BLaER1 treated with 17β-estradiol and CSF1 and Interleukin-3, amounts not matched to agents 10 nM and 100 nM (cell line): ENCODE results near the gene MFSD1.
A peak's percentile ranks its signal among the peaks of the same experiment; 100 is the strongest.

Experiments
- H3K27ac ChIP-seq, 11 experiments: shearing (Covaris generic); formaldehyde crosslinking; 2 replicates each; pipeline ENCODE4 v1.8.1; 2022
- H3K27me3 ChIP-seq, 11 experiments: shearing (Covaris generic); formaldehyde crosslinking; 2 replicates each; pipeline ENCODE4 v1.8.1; 2022
- H3K36me3 ChIP-seq, 11 experiments: shearing (Covaris generic); formaldehyde crosslinking; 2 replicates each; pipeline ENCODE4 v1.8.1; 2022
- H3K4me1 ChIP-seq, 10 experiments: shearing (Covaris generic); formaldehyde crosslinking; 2 replicates each; pipeline ENCODE4 v1.8.1; 2022
- H3K4me2 ChIP-seq, 11 experiments: shearing (Covaris generic); formaldehyde crosslinking; 2 replicates each; pipeline ENCODE4 v1.8.1; 2022
- H3K4me3 ChIP-seq, 10 experiments: shearing (Covaris generic); formaldehyde crosslinking; 2 replicates each; pipeline ENCODE4 v1.8.1; 2022
- H3K9ac ChIP-seq, 11 experiments: shearing (Covaris generic); formaldehyde crosslinking; 2 replicates each; pipeline ENCODE4 v1.8.1; 2022
- H3K9me3 ChIP-seq, 11 experiments: shearing (Covaris generic); formaldehyde crosslinking; replicated peaks in 1 of 11; 2 replicates each; pipeline ENCODE4 v1.8.1; 2022
- H4K20me1 ChIP-seq, 11 experiments: shearing (Covaris generic); formaldehyde crosslinking; 2 replicates each; pipeline ENCODE4 v1.8.1; 2022
- Cebpa-rat ChIP-seq, 11 experiments: shearing (Covaris generic); IDR thresholded peaks; 2 replicates each; pipeline ENCODE4 v1.8.1; 2022

The MFSD1 gene

DNA sequence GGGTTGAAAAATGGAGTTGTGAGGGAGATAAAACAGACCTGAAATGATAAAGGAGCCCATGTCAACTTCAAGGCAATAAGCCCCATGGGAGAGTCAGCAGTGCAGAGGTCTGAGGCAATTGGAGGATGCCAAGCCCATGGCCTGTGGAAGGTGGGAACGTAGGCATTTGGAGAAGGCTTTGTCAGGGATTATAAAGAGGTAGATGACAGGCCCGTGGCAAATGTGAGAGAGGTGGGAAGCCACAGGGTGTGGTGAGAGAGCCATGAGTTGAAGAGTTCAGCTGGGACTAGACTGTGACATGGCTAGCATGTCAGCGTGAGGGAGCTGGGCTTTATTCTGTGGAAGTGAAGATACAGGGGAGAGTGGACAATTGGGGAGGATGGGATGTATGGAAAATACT is 35.4 kb downstream of the MFSD1 start:
- no peak for TF ChIP-seq Cebpa-rat (IDR thresholded peaks at IDR 0.05)
- peaks cover 0 to 34% (median 7%) of the 10 kb centered on the region in 11 experiments; a peak in 14 of 22 replicates for H3K36me3 ChIP-seq
- H4K20me1 ChIP-seq, result peaks cover 0 to 75% (median 0%) of the 10 kb centered on the region in 11 experiments; a peak in 5 of 22 replicates
- H3K4me3 ChIP-seq, result no peak overlapping the region
- no peaks in the 10 kb centered on the region for H3K9me3 ChIP-seq
- H3K9ac ChIP-seq, result no peak overlapping the region
- H3K27ac ChIP-seq, result no peak overlapping the region
- peaks cover 0 to 9% (median under 1%) of the 10 kb centered on the region in 10 experiments; a peak in 8 of 20 replicates for H3K4me1 ChIP-seq
- H3K27me3 ChIP-seq, result no peaks in the 10 kb centered on the region
- no peak overlapping the region for H3K4me2 ChIP-seq

DNA sequence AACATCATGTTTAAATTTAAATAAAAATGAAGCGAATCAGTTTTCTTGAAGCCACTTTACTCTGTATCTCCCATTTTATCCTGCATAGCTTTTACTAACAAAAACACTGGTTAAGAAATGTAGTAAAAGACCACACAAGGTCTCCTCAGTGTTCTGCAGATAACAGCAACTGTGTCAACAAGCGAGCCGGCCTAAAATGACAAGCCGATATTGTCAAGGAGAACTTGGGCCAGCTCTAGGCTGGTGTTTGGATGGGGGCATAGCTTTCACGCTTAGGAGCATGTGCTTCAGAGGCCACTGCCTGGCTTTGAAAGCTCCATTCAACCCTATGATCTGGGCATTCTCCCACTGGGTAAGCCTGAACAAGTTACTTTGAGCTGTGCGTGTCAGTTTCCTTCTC is 38.1 kb downstream of the MFSD1 start:
- no peaks in the 10 kb centered on the region for H3K9me3 ChIP-seq
- TF ChIP-seq Cebpa-rat (IDR thresholded peaks at IDR 0.05), result no peak
- H4K20me1 ChIP-seq, result peaks cover 0 to 57% (median 0%) of the 10 kb centered on the region in 11 experiments; a peak in 6 of 22 replicates
- peaks cover 0 to 19% (median 14%) of the 10 kb centered on the region in 10 experiments; a peak in 13 of 20 replicates for H3K4me1 ChIP-seq
- no peak overlapping the region for H3K27ac ChIP-seq
- H3K4me3 ChIP-seq, result no peak overlapping the region
- no peak overlapping the region for H3K9ac ChIP-seq
- H3K27me3 ChIP-seq, result no peaks in the 10 kb centered on the region
- H3K4me2 ChIP-seq, result no peak overlapping the region
- H3K36me3 ChIP-seq, result peaks cover 0 to 12% (median 0%) of the 10 kb centered on the region in 11 experiments; a peak in 2 of 22 replicates

DNA sequence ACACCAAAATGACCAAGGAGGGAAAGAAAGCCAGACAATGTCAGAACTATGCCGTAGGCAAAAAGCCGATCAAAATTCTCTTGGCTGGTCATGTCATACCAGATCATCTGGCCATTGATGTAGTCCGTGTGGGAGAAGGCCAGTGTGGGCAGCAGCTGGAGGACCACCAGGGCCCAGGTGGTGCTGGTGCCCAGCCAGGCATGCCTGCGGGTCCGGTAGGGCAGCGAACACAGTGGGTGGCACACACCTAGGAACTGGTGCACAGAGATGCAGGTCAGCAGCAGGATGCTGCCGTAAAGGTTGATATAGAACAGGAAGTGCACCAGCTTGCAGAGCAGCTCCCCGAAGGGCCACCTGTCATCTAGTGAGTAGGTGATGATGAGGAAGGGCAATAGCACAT is 39.5 kb downstream of the MFSD1 start:
- Histone ChIP-seq H3K4me2 (no peak overlapping the region), H3K36me3 (peaks cover 0 to 12% (median 0%) of the 10 kb centered on the region in 11 experiments; a peak in 2 of 22 replicates), H3K9ac (no peak overlapping the region)

DNA sequence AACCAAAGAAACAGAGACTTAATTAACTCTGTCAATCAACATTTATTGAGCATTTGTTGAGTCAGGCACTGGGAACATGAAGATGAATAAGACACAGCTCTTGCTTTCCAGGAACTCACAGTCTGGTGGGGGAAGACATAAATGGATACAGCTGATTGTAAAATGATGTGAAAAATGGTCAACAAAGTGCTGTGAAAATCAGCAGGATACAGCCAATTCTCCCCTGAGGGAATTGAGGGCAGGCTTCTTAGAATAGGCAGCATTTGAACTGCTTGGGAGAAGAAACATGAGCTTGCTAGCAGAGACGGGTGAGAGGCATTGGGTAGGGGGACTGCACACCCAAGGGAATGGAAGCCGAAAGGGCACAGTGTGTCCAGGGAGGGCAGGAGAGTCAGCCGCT is 41.1 kb downstream of the MFSD1 start:
- no peaks in the 10 kb centered on the region for H3K9me3 ChIP-seq
- H3K4me1 ChIP-seq, result peaks cover 0 to 29% (median 20%) of the 10 kb centered on the region in 10 experiments; a peak in 14 of 20 replicates
- H4K20me1 ChIP-seq, result peaks cover 0 to 32% (median 0%) of the 10 kb centered on the region in 11 experiments; a peak in 5 of 22 replicates
- no peak overlapping the region for H3K4me3 ChIP-seq
- H3K27me3 ChIP-seq, result no peaks in the 10 kb centered on the region
- peaks cover 0 to 4% (median 0%) of the 10 kb centered on the region in 11 experiments; a peak in 1 of 22 replicates for H3K36me3 ChIP-seq
- no peak for TF ChIP-seq Cebpa-rat (IDR thresholded peaks at IDR 0.05)
- no peak overlapping the region for H3K27ac ChIP-seq
- peak overlapping the region in 7 of 11 experiments; percentile 20 to 56 (median 36); a peak in 11 of 22 replicates for H3K4me2 ChIP-seq
- H3K9ac ChIP-seq, result no peak overlapping the region; a peak in 1 of 22 replicates

More for the DNA sequence above, 39.5 kb downstream of the MFSD1 start:
- H3K4me3 ChIP-seq, result no peak overlapping the region
- H3K27me3 ChIP-seq, result no peaks in the 10 kb centered on the region
- peaks cover 0 to 48% (median 0%) of the 10 kb centered on the region in 11 experiments; a peak in 6 of 22 replicates for H4K20me1 ChIP-seq
- peaks cover 0 to 19% (median 14%) of the 10 kb centered on the region in 10 experiments; a peak in 13 of 20 replicates for H3K4me1 ChIP-seq
- TF ChIP-seq Cebpa-rat (IDR thresholded peaks at IDR 0.05), result no peak
- H3K27ac ChIP-seq, result no peak overlapping the region
- no peaks in the 10 kb centered on the region for H3K9me3 ChIP-seq

DNA sequence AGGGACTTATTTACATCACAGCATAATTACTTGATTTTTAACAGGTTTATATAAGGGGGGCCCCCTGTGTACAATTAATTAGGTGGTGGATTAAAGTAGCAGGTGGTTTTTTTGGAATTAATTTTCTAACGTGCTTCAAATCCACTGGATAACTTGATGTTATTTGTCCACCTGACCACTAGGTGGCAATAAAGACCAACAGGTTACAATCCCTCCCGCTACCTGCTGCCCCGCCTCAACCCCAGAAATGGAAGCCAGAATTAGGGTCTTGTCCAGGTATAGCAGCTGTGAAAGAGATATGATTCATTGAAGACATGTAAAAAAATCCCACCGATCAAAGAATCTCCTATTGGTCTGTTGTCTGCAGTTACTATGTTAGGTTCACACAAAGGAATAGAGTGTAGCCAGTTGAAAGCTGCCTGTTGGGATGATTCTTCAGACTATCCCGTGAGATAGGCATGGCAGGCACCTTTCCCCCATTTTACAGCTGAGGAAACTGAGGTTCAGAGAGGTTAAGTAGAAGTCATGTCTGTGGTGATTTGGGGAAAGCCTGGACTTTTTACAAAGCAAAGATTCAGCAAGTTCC is 44.0 kb downstream of the MFSD1 start:
- Histone ChIP-seq H3K4me2 (no peak overlapping the region), H3K9me3 (no peaks in the 10 kb centered on the region), H4K20me1 (peaks cover 0 to 28% (median 0%) of the 10 kb centered on the region in 11 experiments; a peak in 5 of 22 replicates), H3K27ac (no peak overlapping the region), H3K36me3 (peaks cover 0 to 4% (median 0%) of the 10 kb centered on the region in 11 experiments; a peak in 1 of 22 replicates), H3K9ac (no peak overlapping the region), H3K4me1 (peaks cover 0 to 30% (median 22%) of the 10 kb centered on the region in 10 experiments; a peak in 14 of 20 replicates), H3K4me3 (no peak overlapping the region), H3K27me3 (no peaks in the 10 kb centered on the region)
- no peak for TF ChIP-seq Cebpa-rat (IDR thresholded peaks at IDR 0.05)

DNA sequence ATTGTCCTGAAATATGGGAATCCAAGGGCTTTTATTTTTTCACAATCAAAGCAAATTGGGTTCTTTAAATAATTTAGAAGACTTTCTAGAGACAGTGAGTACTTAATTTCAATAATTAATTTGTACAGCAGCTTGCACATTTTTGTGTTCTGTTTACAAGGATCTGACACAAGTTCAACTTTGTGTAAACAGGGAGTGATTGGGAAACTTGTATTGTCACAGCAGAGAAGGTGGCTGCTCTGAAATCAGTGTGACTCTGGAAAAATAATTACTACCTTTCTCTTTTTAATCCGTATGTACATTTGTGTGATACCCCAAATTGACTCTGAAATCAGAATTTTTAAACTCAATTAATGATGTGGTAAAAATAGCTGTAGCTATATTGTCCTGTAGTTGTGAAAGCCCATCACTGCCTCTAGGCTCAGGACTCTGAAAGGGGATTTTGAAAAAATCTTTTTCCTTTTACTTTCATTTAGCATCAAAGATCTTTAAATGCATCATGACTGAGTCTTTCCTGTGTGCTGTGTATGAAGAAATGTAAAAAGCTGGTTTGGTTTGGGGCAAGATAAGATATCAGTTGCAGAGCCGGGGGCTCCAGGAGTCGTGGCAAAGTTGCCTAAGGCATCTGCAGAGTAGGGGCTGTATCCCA is 45.1 kb downstream of the MFSD1 start:
- Histone ChIP-seq H4K20me1 (peaks cover 0 to 17% (median 0%) of the 10 kb centered on the region in 11 experiments; a peak in 4 of 22 replicates), H3K4me2 (peak overlapping the region in 3 of 11 experiments; percentile 21 to 45 (median 37); a peak in 2 of 22 replicates), H3K36me3 (peaks cover 0 to 4% (median 0%) of the 10 kb centered on the region in 11 experiments; a peak in 1 of 22 replicates), H3K4me1 (peaks cover 0 to 28% (median 22%) of the 10 kb centered on the region in 10 experiments; a peak in 14 of 20 replicates), H3K27ac (no peak overlapping the region), H3K27me3 (no peaks in the 10 kb centered on the region), H3K9me3 (no peaks in the 10 kb centered on the region), H3K4me3 (no peak overlapping the region), H3K9ac (no peak overlapping the region)
- TF ChIP-seq Cebpa-rat (IDR thresholded peaks at IDR 0.05), result no peak

DNA sequence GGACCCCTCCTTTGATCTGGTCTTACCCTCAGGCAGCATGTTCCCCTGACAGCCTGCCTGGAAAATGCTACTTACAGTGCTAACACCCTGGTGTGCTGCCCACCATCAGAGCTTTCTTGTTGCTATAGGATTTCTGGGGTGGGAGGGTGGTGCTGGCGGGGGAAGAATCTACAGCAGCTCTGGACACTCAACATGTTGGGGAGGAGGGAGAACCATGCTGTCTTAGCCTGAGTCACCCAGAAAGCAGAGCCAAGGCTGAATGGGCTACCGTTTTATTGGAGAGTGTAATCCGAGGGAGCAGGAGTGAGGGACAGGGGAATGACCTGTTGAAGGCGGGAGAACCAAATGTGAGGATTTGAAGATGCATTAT is 45.6 kb downstream of the MFSD1 start:
- Histone ChIP-seq H3K4me1 (peaks cover 0 to 23% (median 18%) of the 10 kb centered on the region in 10 experiments; a peak in 14 of 20 replicates), H3K36me3 (peaks cover 0 to 4% (median 0%) of the 10 kb centered on the region in 11 experiments; a peak in 1 of 22 replicates), H3K27me3 (no peaks in the 10 kb centered on the region), H3K9ac (no peak overlapping the region), H3K9me3 (no peaks in the 10 kb centered on the region), H4K20me1 (peaks cover 0 to 13% (median 0%) of the 10 kb centered on the region in 11 experiments; a peak in 4 of 22 replicates), H3K27ac (no peak overlapping the region; a peak in 1 of 22 replicates), H3K4me2 (peak overlapping the region in 7 of 11 experiments; percentile 11 to 52 (median 37); a peak in 10 of 22 replicates), H3K4me3 (no peak overlapping the region)
- TF ChIP-seq Cebpa-rat (IDR thresholded peaks at IDR 0.05), result no peak

DNA sequence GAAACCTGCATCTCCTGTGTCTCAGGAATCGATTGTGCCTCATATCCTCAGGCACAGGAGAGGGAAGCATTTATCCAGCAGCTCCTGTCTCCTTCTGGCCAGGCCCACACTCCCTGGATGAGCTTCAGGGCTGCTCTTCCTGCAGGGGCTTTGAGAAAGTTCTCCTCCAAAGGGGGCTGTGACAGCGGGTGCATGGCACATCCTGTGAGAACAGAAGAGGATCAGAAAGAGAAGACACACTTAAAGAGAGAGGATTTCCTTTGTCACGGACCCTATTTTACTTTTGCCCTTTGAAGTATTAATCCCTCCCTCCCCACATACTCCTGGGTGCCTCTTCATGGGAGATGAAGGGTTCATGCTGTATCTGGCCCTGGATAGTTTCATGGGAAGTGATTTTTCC is 46.0 kb downstream of the MFSD1 start:
- Histone ChIP-seq H3K27ac (no peak overlapping the region; a peak in 1 of 22 replicates), H3K4me3 (no peak overlapping the region), H3K4me2 (peak overlapping the region in 7 of 11 experiments; percentile 11 to 52 (median 37); a peak in 9 of 22 replicates), H3K36me3 (peaks cover 0 to 4% (median 0%) of the 10 kb centered on the region in 11 experiments; a peak in 1 of 22 replicates), H3K27me3 (no peaks in the 10 kb centered on the region), H3K9me3 (no peaks in the 10 kb centered on the region), H4K20me1 (peaks cover 0 to 12% (median 0%) of the 10 kb centered on the region in 11 experiments; a peak in 3 of 22 replicates), H3K4me1 (peaks cover 0 to 19% (median 13%) of the 10 kb centered on the region in 10 experiments; a peak in 14 of 20 replicates), H3K9ac (no peak overlapping the region)
- no peak for TF ChIP-seq Cebpa-rat (IDR thresholded peaks at IDR 0.05)

DNA sequence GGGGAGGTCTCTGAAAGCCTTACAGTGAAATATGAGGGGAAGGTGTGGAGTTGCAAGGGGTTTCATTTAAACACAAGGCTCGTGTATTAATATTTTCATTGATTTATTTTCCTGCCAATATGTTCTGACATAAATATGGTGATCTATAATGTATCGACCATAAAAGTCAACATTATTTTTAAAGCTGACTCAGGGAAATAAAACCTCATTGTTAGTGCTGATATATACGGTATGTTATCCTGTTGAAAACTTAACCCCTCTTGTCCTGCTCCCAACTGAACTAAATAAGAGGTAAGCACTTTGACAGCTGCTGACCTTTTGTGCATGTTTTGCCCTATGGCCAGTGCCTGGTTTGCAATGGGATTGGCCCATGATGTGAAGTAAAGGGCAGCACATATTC is 47.9 kb downstream of the MFSD1 start:
- H4K20me1 ChIP-seq, result no peaks in the 10 kb centered on the region
- no peak overlapping the region for H3K4me2 ChIP-seq
- no peak overlapping the region for H3K27ac ChIP-seq
- no peak overlapping the region for H3K4me3 ChIP-seq
- H3K9ac ChIP-seq, result no peak overlapping the region
- peaks cover 0 to 4% (median 0%) of the 10 kb centered on the region in 11 experiments; a peak in 1 of 22 replicates for H3K36me3 ChIP-seq
- H3K27me3 ChIP-seq, result no peaks in the 10 kb centered on the region
- peaks cover 0 to 12% (median 10%) of the 10 kb centered on the region in 10 experiments; a peak in 14 of 20 replicates for H3K4me1 ChIP-seq
- H3K9me3 ChIP-seq, result peaks cover 0 to 8% (median 2%) of the 10 kb centered on the region in 11 experiments; a peak in 8 of 22 replicates
- no peak for TF ChIP-seq Cebpa-rat (IDR thresholded peaks at IDR 0.05)
